Sigmoid colon (tissue), 7 donors: ENCODE data around the gene NCOA6. TPM values are rescaled to one million over a fixed set of nuclear protein-coding genes. Genes with fewer than 3 reads are reported as not detected.
A peak's percentile ranks its signal among the peaks of the same experiment; 100 is the strongest.

Experiments
- DNase-seq: peaks from one replicate; pipeline ENCODE4 v3.0.0-alpha.2; 2019
- H3K27ac ChIP-seq, 4 donors: fragments of 200-600 bp; sonication (generic); one replicate each; pipeline ENCODE4 v1.5.1; 2016 to 2019; ENCODE audit warnings: mild to moderate bottlenecking in 1 of 4
- H3K27me3 ChIP-seq, 3 donors: fragments of 200-600 bp; sonication (generic); one replicate each; pipeline ENCODE4 v1.5.1; 2019; ENCODE audit warnings: mild to moderate bottlenecking in 1 of 3
- H3K36me3 ChIP-seq, 4 donors: fragments of 200-600 bp; sonication (generic); one replicate each; pipeline ENCODE4 v1.5.1; 2016 to 2019
- H3K4me1 ChIP-seq, 4 donors: fragments of 200-600 bp; sonication (generic); one replicate each; pipeline ENCODE4 v1.5.1; 2017 to 2019
- H3K4me3 ChIP-seq, 4 donors: fragments of 200-600 bp; sonication (generic); one replicate each; pipeline ENCODE4 v1.5.1; 2017 to 2019; ENCODE audit warnings: mild to moderate bottlenecking in 2 of 4, moderate library complexity in 1 of 4
- H3K9me3 ChIP-seq, 4 donors: fragments of 200-600 bp in 3 of 4; sonication (generic) in 3 of 4; one replicate each; pipeline versions ENCODE4 v1.5.1 to v1.6.1; 2013 to 2019
- CTCF ChIP-seq, 4 experiments: fragments of 450-650 bp in 3 of 4; fragments of 200-600 bp in 1 of 4; IDR thresholded peaks; one replicate each; pipeline ENCODE4 v1.5.1; 2016 to 2019; ENCODE audit warnings: antibody characterized with exemption in 4 of 4, mild to moderate bottlenecking in 3 of 4, moderate library complexity in 2 of 4
- EP300 ChIP-seq, 4 donors: sonication (generic); formaldehyde crosslinking; IDR thresholded peaks; one replicate each; pipeline ENCODE4 v1.6.1; 2017; ENCODE audit warnings: antibody characterized with exemption in 4 of 4
- POLR2A ChIP-seq, 2 donors: fragments of 450-650 bp; IDR thresholded peaks; one replicate each; pipeline ENCODE4 v1.6.1; 2016; ENCODE audit warnings: antibody characterized with exemption in 2 of 2, mild to moderate bottlenecking in 2 of 2, moderate library complexity in 2 of 2
- POLR2AphosphoS5 ChIP-seq, 4 donors: sonication (generic); formaldehyde crosslinking; IDR thresholded peaks; one replicate each; pipeline ENCODE4 v1.6.1; 2017; ENCODE audit warnings: antibody characterized with exemption in 4 of 4
- whole genome bisulfite sequencing, 2 donors: extraction: QIAGEN DNeasy Blood & Tissue Kit; methylation state at CpG; one replicate each; pipeline ENCODE4 v1.1.7; 2013; 5-methylcytosine and 5-hydroxymethylcytosine counted together
- intact Hi-C: fragments of 100-400 bp; cut with DNase I; formaldehyde crosslinking; loops from one replicate; pipeline ENCODE4 v1.15.1; 2023
- polyA plus RNA-seq, 3 donors: library from polyadenylated mRNA; stranded (reverse); fragments of 200-250 nt; gene quantifications; one replicate each; pipeline ENCODE4 v1.2.3, GENCODE V29; 2013
- total RNA-seq, 4 donors: library from RNA; depleted of rRNA; stranded (reverse); fragments of >200 nt; gene quantifications; one replicate each; pipeline ENCODE4 v1.1.0, GENCODE V29; 2016
- donor health status: healthy with polysubstance abuse.
- donor health status: Bipolar disorder and iron deficiency.
- donor health status: healthy.

The NCOA6 gene
- total and polyA plus RNA-seq, 7 donors: 16.9 to 24.9 (median 21.8) TPM

- H3K4me3 ChIP-seq: peak within 1 kb of the TSS; percentile 51 to 94 (median 90)
- intact Hi-C loops: loop anchor here (1.0 to 5.0 kb wide), 2 partner anchors 145 to 162 kb away; no protein-coding TSS in a partner anchor
- H3K36me3 ChIP-seq: no peaks in the 10 kb centered on the region
- WGBS, 2 donors: 1% methylated on average over 82 of the region's 82 CpGs
- H3K27me3 ChIP-seq: no peaks in the 10 kb centered on the region
- TF ChIP-seq POLR2A (IDR thresholded peaks at IDR 0.05) (peak in 1 of 2 donors; percentile 22), EP300 (IDR thresholded peaks at IDR 0.05) (peak in 2 of 4 donors; percentile 8 to 72), CTCF (IDR thresholded peaks at IDR 0.05) (no peak), POLR2AphosphoS5 (IDR thresholded peaks at IDR 0.05) (peak; percentile 78 to 95 (median 86))
- no peaks in the 10 kb centered on the region for H3K9me3 ChIP-seq
- peaks cover 0 to 31% (median 24%) of the 10 kb centered on the region in 4 donors for H3K4me1 ChIP-seq
- peak; percentile 98 for DNase-seq
- peak within 1 kb of the TSS; percentile 99 to 100 (median 100) for H3K27ac ChIP-seq
These were observed 121.1 kb downstream of the NCOA6 start, which contains the start of gene TP53INP2 for GRCh38 chr20:34704177-34705007. TSS of gene TP53INP2 (plus strand) at chr20:34704344. CDS start at chr20:34708740, 4,396 bp downstream.

- no peaks in the 10 kb centered on the region for H3K9me3 ChIP-seq
- TF ChIP-seq EP300 (IDR thresholded peaks at IDR 0.05) (no peak), POLR2A (IDR thresholded peaks at IDR 0.05) (peak; percentile 60 to 69), POLR2AphosphoS5 (IDR thresholded peaks at IDR 0.05) (peak in 1 of 4 donors; percentile 92)
- H3K4me3 ChIP-seq: peak overlapping the region; percentile 51 to 94 (median 90)
- H3K27me3 ChIP-seq: no peaks in the 10 kb centered on the region
- H3K36me3 ChIP-seq: no peaks in the 10 kb centered on the region
- peak overlapping the region; percentile 99 to 100 (median 100) for H3K27ac ChIP-seq
- intact Hi-C loops: loop anchor here (1.0 kb wide), 2 partner anchors 26 to 144 kb away; partner anchors contain the start of gene PIGU
- DNase-seq: peak; percentile 77
- WGBS, 2 donors: 0 to 1% methylated on average over 38 of the region's 38 CpGs
- peaks cover 0 to 26% (median 20%) of the 10 kb centered on the region in 4 donors for H3K4me1 ChIP-seq
These were observed 121.9 kb downstream of the NCOA6 start for GRCh38 chr20:34703424-34704176.

GRCh38 chr20:34703061-34703423 is 122.4 kb downstream of the NCOA6 start:
- no peak for DNase-seq
- WGBS, 2 donors: 36 to 38% methylated on average over 3 of the region's 3 CpGs
- Histone ChIP-seq H3K36me3 (no peaks in the 10 kb centered on the region), H3K4me3 (peak overlapping the region in 2 of 4 donors; percentile 88 to 94), H3K27me3 (no peaks in the 10 kb centered on the region), H3K9me3 (no peaks in the 10 kb centered on the region), H3K27ac (peak overlapping the region; percentile 99 to 100 (median 100)), H3K4me1 (peaks cover 0 to 23% (median 19%) of the 10 kb centered on the region in 4 donors)
- intact Hi-C loops: loop anchor here (1.0 kb wide), 1 partner anchor 26 kb away; the partner anchor contains the start of gene PIGU
- no peak for TF ChIP-seq EP300 (IDR thresholded peaks at IDR 0.05)
- no peak for TF ChIP-seq CTCF (IDR thresholded peaks at IDR 0.05)
- TF ChIP-seq POLR2A (IDR thresholded peaks at IDR 0.05): no peak
- TF ChIP-seq POLR2AphosphoS5 (IDR thresholded peaks at IDR 0.05): no peak

- intact Hi-C loops: no loop called here
- H3K27ac ChIP-seq: no peak overlapping the region
- H3K27me3 ChIP-seq: no peaks in the 10 kb centered on the region
- no peak for DNase-seq
- H3K9me3 ChIP-seq: no peaks in the 10 kb centered on the region
- H3K36me3 ChIP-seq: no peaks in the 10 kb centered on the region
- 65 to 83% methylated on average over 6 of the region's 6 CpGs for WGBS, 2 donors
- H3K4me1 ChIP-seq: peaks cover 0 to 23% (median 19%) of the 10 kb centered on the region in 4 donors
- TF ChIP-seq CTCF (IDR thresholded peaks at IDR 0.05) (no peak), EP300 (IDR thresholded peaks at IDR 0.05) (no peak), POLR2AphosphoS5 (IDR thresholded peaks at IDR 0.05) (no peak), POLR2A (IDR thresholded peaks at IDR 0.05) (no peak)
- H3K4me3 ChIP-seq: no peak overlapping the region
These were observed 123.9 kb downstream of the NCOA6 start for GRCh38 chr20:34701405-34702085.
